Activated CD8-positive, alpha-beta memory T cell treated with anti-CD3 and anti-CD28 coated beads, Interleukin-2, amount 50 U/mL, for 1 hour (primary cell): ENCODE results near the gene GSAP.

Experiments
- DNase-seq: peaks from one replicate; pipeline ENCODE4 v3.0.0-alpha.2; 2020; ENCODE audit errors: extremely low read depth

The GSAP gene

DNA sequence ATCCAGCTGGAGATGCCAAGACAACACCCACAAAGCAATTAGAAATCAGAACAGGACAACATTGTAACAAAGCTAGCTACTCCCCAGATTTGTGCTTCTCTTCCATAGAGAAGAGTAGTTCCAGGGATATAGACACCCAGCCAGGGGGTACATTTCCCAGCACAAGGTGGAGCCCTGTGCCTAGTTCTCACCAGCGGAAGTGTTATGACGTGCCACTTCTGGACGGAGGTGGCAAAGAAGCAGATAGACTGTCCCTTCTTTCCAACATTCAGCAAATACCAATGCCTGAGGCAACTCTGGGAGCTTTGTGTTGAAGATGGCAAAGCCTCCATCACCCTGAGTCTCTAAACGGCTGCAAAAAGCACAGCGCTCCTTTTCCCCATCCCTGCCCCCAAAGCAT lies 23.4 kb upstream of the GSAP start:
- DNase-seq, result no peak

DNA sequence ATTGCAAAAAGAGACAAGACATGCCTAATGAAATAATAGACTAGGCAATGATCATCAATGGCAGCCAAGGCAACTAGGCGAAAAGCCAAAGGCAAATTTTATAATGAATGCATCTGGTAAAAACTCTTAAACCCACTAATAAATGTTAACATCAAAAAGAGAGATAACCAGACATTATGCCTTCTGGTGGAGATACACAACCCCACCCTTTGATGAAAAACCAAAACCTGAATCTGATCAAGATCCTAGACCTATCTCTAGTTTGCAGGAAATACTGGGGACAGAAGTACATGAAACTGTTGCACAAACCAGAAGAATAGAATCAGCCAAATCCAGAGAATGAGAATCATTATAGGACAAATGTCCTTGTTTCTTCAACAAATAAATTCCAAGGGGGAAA lies 22.0 kb upstream of the GSAP start:
- no peak for DNase-seq

DNA sequence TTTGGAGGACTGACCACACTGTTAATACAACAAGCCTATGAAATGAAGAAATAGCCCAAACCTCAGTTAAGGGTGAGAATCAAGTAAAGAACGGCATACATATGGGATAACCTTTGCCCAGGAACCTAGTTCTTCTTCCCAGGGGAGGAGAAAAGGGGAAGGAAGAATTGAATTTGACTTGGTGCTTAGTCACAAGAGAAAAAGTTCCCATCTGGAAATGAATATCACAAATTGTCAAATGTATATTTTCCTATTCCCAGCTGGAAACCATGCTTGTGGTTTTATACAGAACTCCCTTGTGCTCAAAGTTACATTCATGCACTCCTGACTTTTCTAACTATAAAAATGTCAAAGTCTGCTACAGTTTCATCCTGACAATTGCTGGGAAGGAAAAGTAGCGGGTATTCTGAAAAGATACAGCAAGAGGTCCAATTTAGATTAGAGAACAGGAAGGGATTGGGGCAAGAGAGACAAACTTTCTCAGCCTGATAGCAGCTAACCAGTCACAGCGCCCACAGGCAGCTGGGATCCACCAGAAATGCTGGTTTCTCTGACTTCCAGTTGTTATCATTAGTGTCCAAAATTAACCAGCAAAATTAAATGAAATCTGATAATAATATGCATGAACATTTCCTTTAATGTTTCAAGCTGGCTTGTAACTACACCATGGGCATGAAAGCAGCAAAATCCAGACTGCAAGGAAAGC lies 18.6 kb upstream of the GSAP start:
- no peak for DNase-seq

DNA sequence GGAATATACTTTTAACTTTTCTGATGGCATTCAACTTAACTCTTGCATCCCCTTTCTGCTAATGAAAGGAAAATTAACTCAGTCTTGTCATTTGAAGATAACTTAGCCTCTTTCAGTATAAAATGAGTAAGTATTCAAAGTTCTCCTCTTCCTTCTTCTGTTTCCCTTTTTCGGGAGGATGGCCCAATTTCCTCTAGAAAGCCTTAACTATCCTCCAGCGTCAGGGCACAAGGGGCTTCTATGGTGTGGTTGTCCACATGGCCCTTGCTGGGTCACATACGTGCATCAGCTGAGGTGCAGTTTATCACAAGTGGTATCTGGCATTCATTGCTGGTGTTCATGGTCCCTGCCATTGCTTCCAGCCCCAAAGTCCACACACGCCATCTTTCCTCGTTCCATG lies 17.8 kb upstream of the GSAP start:
- no peak for DNase-seq

DNA sequence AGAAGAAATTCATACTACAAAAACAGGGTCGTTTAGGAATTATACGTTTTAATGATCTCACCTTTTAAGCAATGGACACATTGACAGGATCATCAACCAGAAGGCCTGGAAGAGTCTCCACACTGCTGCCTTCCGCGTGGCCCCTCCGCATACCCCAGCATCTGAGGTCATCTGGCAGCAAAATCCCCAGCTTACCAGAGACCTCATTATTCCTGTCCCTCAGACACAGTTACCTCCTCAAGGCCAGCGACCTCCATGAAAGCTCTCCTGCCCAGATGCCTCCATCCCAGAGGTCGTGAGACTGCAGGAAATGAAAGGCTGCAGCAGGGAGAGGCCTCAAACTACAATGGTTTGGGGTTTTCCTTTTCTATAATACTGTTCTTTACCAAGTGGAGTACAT lies 14.8 kb upstream of the GSAP start:
- DNase-seq, result no peak

DNA sequence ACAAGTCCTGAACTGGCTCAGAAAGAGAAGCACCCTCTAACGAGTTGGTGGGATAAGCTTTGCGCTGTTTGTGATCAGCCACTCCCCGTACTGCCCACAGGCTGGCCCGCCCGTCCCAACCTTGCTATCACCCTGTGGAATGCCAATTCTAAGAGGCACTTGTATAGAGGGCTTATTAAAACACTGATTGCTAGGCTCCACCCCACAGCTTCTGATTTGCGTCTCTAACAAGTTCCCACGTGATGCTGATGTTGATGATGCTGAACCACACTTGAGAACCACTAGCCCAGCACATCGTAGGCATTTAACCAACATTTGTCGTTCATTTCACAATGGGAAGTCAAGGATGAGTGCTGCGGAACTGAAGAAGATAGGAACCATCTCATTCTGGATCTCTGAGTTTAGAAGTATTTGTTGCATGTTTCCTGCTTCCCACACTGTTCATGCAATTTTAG lies 12.7 kb upstream of the GSAP start:
- no peak for DNase-seq

DNA sequence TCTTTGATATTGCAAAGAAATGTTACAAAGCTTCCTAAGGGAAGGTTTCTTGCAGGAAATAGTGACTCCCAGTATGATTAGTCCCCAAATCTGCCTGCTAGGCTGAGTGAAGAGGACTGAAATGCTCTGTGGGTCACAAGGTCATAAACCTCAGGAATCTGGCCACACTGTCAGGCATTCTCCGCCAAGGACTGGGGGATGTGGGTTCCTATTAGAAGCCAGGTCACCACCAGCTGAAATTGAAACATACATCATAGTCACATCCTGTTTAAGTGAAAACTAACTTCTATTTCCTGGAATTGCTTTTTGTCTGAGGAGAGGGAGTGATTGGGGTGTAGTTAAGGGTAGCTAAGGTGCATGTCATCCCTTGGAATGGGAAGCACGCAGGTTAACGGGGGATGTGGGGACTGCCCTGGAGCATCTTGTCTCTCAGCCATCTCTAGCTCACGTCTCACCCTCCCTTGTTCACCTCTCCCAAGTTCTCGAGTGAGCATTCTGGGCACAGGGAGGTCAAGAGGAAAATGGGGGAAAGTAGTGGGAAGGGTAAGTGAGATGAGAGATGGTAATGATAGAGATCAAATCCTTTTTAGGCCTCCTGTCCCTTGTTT lies 12.0 kb upstream of the GSAP start:
- DNase-seq, result no peak

DNA sequence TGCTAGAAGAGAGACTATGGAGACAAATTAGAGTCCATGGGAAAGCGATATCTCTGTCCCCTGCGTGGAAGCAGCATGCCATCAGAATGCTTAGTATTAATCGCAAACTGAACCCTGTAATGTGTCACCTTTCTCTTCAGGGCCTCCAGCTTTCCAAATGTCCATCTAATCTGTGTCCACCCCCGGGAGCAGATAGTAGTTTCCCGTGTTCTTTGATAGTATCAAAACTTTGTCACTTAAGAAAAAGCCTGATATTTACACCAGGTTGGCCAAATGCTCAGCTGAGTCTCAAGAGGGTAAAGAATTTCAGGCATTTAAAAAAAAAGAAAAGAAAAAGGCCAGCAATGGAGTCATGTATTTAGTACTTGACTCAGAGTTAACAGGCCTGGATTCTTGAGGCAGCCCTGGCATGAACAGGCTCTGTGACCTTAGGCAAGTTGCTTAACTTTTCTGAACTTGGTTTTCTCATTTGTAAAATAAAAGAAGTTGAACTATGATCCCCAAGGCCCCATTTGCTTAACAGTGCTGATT lies 10.4 kb upstream of the GSAP start:
- no peak for DNase-seq

DNA sequence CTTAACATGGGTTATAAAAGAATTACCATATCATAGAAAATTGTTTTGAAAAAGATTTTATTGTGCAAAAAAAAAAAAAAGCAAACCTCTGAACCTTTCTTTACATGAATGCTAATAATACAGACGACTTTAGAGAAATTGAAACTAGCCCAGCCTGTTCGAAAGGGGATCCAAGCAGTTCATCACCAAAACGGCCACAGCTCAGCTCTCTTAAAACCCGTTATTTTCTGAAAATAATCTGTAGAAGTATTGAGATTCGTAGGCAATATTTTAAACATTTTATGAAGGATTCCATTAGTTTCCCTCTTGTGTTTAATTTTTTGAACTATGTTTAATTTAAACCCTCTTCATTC lies 9.9 kb upstream of the GSAP start:
- no peak for DNase-seq

DNA sequence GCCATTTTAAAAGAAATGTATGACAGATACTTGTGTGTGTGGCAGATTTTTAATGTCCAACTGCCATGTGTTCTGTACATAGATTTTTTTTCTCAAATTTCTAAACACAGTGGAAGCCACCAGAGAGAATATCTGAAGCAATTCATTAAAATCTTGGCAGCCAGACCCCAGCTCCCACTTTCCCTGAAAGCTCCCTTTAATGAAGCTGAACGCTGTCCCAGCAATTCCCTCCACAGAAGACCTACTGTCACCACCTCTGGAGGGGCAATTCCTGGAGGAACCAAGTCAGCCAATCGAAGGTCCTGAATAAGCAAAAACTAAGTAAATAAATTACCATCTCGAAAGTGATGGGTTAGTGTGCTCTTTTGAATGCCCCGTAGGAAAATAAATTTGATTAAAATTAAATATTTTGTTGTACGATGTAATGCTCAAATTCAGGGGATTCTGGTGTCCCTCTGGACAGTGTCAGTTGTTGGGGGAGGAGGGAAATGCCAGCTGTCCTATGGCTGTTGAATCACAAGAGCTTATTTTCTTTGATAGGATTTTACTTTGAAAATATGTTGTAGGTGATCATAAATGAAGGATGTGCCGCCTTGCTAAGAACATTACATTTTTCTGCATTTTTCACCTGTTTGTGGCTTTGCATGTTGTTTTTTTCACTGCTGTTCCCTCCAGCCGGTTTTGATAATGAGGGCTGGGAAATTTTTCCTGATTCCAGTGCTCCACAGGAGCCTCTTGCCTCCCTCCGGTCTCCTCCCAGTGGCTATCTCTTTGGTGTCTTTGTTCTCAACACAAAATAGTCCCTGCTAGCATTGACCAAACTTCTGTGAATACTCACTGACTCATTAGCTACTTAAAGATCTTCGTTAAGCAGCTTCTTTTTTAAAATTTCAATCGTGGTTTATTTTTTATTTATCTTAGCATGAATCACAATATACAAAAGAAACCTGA lies 9.2 kb upstream of the GSAP start:
- no peak for DNase-seq

DNA sequence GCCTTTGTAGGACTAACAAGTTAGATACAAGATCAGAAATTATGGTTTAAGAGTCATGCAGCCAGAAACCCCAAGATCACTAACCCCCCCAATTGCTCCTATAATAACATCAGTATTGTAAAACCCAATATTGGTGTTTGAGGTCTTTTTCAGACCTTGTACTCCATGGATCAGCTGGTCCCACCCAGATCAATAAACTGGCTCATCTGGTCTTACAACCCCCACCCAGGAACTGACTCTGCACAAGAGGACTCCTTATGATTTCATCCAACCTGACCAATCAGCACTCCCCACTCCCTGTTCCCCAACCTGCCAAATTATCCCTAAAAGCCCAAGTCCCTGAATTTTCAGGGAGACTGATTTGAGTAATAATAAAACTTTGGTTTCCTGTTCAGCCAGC lies 6.4 kb upstream of the GSAP start:
- no peak for DNase-seq

DNA sequence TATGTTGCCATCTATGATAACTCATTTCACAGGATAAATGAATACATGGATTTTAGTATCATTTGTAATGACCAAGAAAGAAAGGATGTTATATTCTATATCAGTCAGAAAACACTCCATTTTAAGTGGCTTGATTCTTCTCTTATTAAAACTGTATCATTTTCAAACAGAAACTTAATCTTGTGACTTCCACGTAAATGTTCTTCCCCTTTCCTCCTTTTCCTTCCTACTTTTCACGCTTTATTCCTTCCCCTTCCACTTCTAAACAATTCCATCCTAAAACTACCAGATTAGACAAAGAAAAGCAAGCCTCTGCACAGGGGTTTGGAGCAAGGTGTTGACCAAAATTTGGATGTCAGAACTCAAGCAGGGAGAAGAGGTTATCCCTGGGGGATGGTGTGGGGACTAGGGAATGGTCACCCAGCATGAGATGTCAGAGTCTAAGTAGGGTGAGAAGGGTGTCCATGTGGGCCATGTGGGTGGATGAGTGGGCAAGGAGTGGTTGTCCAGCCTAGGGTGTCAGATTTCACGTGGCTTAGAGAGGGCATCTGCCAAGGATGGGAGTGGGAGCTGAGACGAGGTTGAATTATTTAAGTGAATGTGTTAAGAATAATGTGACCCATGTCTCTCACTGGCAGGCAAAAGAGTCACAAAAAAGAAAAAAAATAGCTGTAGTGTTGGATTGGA lies 5.0 kb upstream of the GSAP start:
- DNase-seq, result no peak

DNA sequence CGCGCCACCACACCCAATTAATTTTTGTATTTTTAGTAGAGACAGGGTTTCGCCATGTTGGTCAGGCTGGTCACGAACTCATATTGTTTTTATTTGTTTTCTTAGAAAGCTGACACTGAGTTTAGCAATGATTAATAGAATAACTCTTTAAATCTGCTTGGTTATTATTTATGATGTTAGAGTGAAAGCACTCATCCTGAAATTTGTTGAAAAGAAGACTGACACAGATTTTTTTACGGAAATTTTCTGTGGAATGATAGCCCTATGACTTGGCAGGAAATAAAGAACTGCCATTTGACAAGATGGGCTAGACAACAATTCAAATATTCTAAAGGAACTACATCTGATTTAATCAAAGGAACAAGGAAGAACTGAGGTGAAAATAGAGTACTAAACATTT lies 4.3 kb upstream of the GSAP start:
- DNase-seq, result no peak

DNA sequence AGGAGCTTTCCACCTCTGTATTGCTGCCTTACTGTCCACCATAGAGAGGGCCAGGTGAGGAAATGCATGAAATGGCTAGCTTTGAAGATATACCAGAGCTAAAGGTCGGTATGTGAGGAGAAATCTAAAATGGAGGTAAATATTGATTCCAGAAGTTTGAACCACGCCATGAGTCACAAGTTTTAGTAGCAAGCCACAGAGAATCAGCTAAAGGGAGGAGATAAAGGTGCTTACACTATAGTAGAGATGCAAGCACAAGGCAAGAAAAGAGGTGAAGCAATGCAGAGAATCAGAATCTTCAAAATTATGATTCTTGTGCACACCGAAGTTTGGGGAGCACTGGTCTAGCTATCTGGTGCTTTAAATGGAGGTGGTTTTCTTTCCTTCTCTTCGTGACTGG lies 3.0 kb upstream of the GSAP start:
- no peak for DNase-seq

DNA sequence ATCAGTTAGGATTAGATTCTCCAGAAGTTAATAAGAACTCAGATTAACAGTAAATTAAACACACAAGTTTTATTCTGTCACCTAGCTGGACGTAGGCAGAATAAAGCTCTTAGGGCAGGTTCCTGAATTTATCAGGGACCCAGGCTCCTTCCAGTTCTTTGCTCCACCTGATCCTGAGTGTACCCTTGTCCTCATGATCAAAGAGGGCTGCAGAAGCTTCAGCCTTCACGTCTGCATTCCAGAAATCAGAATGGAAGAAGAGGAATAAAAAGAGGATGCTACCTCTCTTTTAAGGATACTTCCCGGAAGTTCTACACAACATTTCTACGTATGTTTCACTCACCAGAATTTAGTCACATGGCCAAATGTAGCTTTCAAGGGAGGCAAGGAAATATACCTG lies 1.7 kb upstream of the GSAP start:
- DNase-seq, result no peak

DNA sequence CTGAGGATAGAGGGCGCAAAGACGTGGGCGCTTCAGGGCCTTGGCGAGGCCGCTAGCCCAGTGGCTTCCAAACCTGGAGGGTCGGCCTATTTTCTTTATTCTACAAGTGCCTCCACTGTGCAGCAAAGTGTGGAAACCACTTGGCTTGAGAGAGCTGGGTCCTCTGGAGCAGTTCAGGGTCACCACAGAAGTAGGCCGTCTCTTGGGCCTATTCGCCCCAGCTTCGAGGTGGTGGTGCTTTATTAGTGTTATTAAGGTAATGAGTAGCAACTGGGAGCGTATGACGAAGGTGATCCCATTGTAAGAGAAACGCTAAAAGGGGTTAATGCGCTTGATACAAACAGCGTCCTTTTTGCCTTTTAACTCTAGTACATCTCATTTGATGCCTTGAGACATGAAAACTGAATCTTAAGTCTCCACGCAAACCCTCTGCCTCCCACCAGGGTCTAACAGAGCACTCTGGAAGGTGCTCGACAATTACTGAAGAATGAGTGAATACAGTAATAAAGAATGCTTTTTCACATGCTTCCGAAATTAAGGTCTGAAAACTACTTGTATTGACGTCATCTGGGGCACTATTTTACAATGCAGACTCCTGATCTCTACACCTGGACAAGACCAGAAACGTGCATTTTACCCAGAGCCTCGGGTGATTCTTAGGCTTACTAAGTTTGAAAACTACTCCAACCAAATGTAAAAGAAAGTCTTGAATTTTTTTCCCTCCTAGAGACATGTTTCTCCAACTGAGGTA lies 647 bp upstream of the GSAP start:
- DNase-seq, result no peak

DNA sequence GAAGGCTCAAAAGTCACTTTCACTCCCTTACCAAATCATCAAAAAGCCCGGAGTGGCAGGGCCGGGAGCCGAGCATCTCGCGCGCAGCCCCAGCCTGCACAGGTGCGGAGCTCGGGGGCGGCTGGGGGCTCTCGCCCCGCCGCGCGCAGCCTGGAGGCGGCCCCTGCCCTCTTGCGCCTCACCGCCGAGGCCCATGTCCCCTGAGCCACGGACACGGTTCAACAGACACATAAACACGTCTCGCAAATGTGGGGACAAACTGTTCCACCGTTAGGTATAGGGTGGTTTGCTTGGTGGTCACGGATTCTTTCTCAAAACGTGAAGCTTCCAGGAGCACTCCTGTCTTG lies 700 bp downstream of the GSAP start:
- DNase-seq, result no peak

DNA sequence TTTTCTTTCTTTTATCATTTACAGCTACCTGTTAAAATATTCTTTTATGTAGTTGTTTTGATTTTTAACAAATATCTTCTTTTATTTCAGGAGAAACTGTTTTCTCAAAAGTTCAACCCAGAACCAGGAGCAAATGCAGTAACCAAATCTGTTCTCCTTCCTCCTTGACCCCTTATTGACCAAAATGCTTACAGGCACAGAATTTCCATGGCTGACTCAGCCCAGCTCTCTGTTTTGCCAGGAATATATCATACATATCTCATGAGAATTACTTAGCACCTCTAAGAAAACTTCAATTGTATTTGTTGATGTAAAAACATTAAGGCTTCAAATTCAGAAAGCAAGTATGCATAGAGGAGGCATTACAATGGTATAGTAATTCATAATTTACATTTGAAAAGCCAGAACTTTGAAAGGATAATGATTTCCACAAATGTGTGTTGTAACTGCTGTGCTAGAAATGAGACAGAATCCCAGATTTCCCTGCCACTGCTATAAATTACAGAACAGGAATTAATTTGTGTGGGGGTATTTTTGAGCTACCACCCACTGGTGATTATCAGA lies 2.2 kb downstream of the GSAP start:
- no peak for DNase-seq

DNA sequence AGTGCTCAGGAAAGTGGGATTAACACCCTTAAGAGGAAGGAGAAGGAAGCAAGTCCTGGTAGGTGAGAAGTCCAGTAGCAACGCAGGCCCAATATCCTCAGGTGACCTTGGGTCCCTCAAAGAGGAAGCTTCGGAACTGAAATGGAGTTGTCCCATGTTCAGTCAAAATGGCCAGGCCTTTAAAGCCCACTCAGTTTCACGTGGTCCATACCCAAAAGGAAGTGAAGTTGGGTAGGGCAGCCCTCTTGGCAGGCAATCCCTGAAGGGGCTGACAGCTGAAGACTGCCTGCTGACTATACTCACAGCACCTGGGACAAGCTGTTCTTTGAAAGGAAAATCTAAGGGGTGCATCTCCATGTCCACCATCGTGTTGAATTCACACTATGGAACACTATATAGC lies 3.0 kb downstream of the GSAP start:
- no peak for DNase-seq

DNA sequence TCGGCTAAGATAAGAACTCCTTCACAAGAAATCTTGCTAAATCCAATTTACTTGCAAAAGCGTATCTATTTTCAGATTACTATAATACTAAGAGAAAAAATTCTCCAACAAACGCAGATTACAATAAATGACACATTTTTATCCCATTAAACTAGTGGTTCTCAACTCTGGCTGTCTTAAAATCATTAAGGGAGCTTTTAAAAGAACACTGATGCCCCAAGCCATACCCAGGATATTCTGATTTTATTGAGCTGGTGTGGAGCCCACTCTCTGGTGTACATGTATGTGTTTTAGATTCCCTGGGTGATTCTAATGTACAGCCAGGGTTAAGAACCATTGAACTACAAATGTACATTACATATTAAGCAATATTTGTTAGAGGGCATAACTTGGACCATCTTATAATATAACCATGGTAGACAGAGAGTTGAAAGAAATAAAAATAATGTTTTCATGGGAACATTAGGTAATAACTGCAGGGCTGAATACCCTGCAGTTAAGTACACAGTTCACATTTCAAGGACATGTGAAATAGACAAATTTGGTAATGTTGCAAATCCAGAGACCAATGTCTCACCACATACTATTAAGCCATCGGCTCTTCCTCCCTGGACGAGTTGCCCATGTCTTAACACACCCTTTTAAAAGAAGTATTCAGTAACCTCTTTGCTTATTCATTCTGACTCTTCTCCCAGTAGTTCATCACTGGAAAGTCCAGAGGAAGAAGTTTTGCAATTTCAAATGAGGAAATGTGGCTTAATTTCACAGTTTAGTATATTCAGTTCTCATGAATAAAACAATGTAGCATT lies 6.2 kb downstream of the GSAP start:
- DNase-seq, result no peak
